ENCODE measurements around the gene VIPAS39. TPM values are rescaled to one million over a fixed set of nuclear protein-coding genes. Genes with fewer than 3 reads are reported as not detected.

Gene VIPAS39
- total and polyA plus RNA-seq, 2 of the 13 experiments (the other 11 are each of a cell fraction or from before 2014, with no cell fraction given) = 13.3 to 21.5 TPM

DNA sequence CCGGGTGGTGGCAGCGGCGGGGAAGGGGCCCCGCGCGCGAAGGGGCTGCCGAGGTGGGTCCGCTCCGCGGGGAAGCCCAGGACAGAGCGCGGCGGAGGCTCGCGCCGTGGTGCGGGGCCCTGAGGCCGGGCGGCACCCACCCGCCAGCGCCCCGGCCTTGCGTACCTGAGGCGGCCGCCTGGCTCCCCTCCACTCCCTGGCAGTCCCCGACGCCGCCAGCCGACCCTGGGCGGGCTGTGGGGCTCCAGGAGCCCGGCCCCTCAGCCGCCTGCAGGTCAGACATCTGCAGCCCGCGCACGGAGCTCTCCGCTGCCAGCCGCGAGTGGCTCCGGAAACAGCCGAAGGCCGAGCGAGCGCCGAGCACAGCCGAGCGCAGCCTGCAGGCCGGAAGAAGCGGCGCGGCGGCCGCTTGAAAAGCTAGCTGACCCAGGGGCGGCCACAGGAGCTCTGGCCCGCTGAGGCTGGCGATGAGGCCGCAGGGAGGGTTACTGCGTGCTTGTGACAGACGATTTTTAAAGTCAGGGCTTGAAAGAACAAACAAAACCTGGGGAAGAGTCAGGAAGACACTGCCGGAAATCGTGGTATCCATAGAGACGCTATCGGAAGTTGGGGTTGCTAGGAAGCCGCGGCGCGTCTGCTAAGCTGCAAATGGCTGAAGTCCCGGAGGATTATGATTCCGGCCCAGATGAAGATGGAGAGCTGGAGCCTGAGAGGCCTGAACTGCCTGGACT, 80.5 kb downstream of the VIPAS39 start, which contains the start of the genes SAMD15 and TMED8 (continued):
- peak; percentile 27; the same call in 1 of the 2 replicates for TF ChIP-seq ZNF749 (CRISPR knock-in tag; IDR thresholded peaks at IDR 0.05; ENCODE audit: borderline replicate concordance)
- peak; percentile 93 for TF ChIP-seq GABPB1 (CRISPR knock-in tag; IDR thresholded peaks at IDR 0.05)
- no peak for TF ChIP-seq HINFP (CRISPR knock-in tag; IDR thresholded peaks at IDR 0.05; ENCODE audit: low read depth)
- no peak for TF ChIP-seq HNF4A (CRISPR knock-in tag; IDR thresholded peaks at IDR 0.05)
- TF ChIP-seq, protein P1, sequence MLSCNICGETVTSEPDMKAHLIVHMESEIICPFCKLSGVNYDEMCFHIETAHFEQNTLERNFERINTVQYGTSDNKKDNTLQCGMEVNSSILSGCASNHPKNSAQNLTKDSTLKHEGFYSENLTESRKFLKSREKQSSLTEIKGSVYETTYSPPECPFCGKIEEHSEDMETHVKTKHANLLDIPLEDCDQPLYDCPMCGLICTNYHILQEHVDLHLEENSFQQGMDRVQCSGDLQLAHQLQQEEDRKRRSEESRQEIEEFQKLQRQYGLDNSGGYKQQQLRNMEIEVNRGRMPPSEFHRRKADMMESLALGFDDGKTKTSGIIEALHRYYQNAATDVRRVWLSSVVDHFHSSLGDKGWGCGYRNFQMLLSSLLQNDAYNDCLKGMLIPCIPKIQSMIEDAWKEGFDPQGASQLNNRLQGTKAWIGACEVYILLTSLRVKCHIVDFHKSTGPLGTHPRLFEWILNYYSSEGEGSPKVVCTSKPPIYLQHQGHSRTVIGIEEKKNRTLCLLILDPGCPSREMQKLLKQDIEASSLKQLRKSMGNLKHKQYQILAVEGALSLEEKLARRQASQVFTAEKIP (CRISPR knock-in tag; IDR thresholded peaks at IDR 0.05; ENCODE audit: borderline replicate concordance) = no peak
- TF ChIP-seq HMG20A (CRISPR knock-in tag; IDR thresholded peaks at IDR 0.05; ENCODE audit: borderline replicate concordance) = no peak
- no peak for TF ChIP-seq ZNF3 (CRISPR knock-in tag; IDR thresholded peaks at IDR 0.05)
- TF ChIP-seq, protein P2, sequence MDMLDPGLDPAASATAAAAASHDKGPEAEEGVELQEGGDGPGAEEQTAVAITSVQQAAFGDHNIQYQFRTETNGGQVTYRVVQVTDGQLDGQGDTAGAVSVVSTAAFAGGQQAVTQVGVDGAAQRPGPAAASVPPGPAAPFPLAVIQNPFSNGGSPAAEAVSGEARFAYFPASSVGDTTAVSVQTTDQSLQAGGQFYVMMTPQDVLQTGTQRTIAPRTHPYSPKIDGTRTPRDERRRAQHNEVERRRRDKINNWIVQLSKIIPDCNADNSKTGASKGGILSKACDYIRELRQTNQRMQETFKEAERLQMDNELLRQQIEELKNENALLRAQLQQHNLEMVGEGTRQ (IDR thresholded peaks at IDR 0.05; ENCODE audit: low read depth, low read length) = no peak
- TF ChIP-seq, protein P2 (CRISPR knock-in tag; IDR thresholded peaks at IDR 0.05; ENCODE audit: borderline replicate concordance) = no peak
- TF ChIP-seq SUZ12 (IDR thresholded peaks at IDR 0.05; ENCODE audit: low read depth, low read length) = no peak
- TF ChIP-seq ZNF382 (CRISPR knock-in tag; IDR thresholded peaks at IDR 0.05; ENCODE audit: borderline replicate concordance) = no peak
- TF ChIP-seq ZFP1 (CRISPR knock-in tag; IDR thresholded peaks at IDR 0.05) = no peak
- TF ChIP-seq, protein P3, sequence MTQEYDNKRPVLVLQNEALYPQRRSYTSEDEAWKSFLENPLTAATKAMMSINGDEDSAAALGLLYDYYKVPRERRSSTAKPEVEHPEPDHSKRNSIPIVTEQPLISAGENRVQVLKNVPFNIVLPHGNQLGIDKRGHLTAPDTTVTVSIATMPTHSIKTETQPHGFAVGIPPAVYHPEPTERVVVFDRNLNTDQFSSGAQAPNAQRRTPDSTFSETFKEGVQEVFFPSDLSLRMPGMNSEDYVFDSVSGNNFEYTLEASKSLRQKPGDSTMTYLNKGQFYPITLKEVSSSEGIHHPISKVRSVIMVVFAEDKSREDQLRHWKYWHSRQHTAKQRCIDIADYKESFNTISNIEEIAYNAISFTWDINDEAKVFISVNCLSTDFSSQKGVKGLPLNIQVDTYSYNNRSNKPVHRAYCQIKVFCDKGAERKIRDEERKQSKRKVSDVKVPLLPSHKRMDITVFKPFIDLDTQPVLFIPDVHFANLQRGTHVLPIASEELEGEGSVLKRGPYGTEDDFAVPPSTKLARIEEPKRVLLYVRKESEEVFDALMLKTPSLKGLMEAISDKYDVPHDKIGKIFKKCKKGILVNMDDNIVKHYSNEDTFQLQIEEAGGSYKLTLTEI (CRISPR knock-in tag; conservative IDR thresholded peaks at IDR 0.05) = no peak
- TF ChIP-seq ZNF652 (CRISPR knock-in tag; IDR thresholded peaks at IDR 0.05; ENCODE audit: borderline replicate concordance, low read depth) = no peak
- no peak for TF ChIP-seq PHF21A (CRISPR knock-in tag; IDR thresholded peaks at IDR 0.05)
- TF ChIP-seq ELF1 (CRISPR knock-in tag; IDR thresholded peaks at IDR 0.05) = peak; percentile 87
- TF ChIP-seq ZNF317 (CRISPR knock-in tag; IDR thresholded peaks at IDR 0.05) = peak; percentile 75
- TF ChIP-seq IKZF5 (CRISPR knock-in tag; IDR thresholded peaks at IDR 0.05) = no peak
- no peak; the same call in 1 of the 2 replicates for TF ChIP-seq SAFB2 (CRISPR knock-in tag; IDR thresholded peaks at IDR 0.05; ENCODE audit: borderline replicate concordance, low read depth)
- no peak for TF ChIP-seq MIER3 (CRISPR knock-in tag; IDR thresholded peaks at IDR 0.05; ENCODE audit: borderline replicate concordance)
- no peak for TF ChIP-seq ZNF550 (CRISPR knock-in tag; IDR thresholded peaks at IDR 0.05; ENCODE audit: borderline replicate concordance)
- TF ChIP-seq RFX5 (IDR thresholded peaks at IDR 0.05; ENCODE audit: low read depth, low read length) = no peak
- no peak for TF ChIP-seq CHD4 (IDR thresholded peaks at IDR 0.05; ENCODE audit: borderline replicate concordance, low read length)
